Frontal cortex (tissue), 4 donors: ENCODE results near the gene PRKN. TPM values are rescaled to one million over a fixed set of nuclear protein-coding genes. Genes with fewer than 3 reads are reported as not detected.

Experiments used
- DNase-seq, 2 donors: peaks; one replicate each; pipeline ENCODE4 v3.0.0; 2012; ENCODE audit warnings: low spot score in 2 of 2
- FAIRE-seq: peaks from 2 replicates; lab custom pipeline; 2012; peaks lifted over from hg19 to GRCh38; lab: Jason Lieb, UNC
- total RNA-seq: library from RNA; depleted of rRNA; stranded (reverse); fragments of >200 nt; gene quantifications from one replicate; pipeline ENCODE4 v1.2.3, GENCODE V29; 2014
- donor health status: control.
- donor health status: control.
- donor health status: control.

PRKN gene
- 6.1 TPM for total RNA-seq

DNA sequence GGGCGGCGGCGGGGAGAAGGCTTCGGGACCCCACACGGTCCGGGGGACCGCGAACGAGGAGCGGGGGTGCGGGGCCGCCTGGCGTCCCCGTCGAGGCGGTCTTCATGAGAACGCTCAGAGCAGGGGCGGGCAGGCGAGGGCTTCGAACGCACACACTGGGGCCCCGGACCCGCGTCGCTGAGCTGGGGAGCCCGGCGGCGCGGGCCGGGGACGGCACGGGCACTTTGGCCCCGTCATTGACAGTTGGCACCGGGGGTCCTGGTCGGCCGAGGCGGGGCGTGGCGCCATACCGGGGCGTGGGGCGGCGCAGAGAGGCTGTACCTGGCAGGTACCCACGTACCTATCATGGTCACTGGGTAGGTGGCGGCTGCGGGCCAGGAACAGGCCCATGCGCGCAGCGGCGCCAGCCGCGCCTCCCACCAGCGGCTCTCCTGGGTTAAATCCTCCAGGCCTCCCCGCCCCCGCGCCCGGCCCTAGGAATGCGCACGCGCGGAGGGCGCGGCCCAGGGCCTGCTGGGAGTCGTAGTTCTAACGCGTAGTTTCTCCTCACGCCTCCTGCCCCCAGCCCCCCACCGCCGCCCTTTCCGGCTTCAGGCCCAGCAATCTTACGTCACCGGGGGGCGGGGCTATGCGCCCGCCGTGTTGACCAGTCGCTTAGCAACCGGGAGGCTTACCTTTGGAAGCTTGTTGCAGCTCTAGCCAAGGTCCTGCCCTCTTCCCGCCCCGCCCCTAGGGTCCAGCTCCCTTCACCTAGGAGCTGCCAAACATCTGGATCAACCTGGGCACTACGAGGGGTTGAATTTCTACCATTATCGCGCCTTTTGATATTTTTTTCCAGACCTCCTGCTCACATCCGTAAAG, at the start of gene PRKN, which contains the start of gene PACRG:
PRKN (minus strand) TSS at position 445 of the 861 bp plus-strand sequence.
PACRG (plus strand) TSS at position 653 of the 861 bp plus-strand sequence.
- DNase-seq = peak; percentile 96 to 98
- FAIRE-seq = peak; percentile 74

DNA sequence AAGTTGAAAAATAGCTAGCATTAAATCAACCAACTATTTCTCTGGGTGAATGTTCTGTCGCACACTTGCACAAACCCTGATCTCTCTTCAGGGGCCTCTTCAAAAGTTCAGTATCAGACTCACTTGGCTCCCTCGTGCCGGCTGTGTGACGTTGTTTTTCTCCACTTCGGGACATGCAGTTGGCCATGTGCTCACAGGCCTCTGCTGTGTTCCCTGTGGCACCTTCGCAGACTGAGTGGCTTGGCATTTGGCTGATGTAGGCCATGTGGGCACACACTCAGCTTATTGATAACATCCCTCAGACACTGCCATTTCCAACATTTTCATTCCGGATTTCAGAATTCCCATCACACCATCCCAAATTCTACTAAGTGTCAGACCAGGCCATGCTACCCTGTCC, 49.5 kb upstream of the PRKN start:
- DNase-seq (no peak), FAIRE-seq (no peak)

GRCh38 chr6:162773996-162774395, 46.4 kb upstream of the PRKN start:
- FAIRE-seq = no peak

DNA sequence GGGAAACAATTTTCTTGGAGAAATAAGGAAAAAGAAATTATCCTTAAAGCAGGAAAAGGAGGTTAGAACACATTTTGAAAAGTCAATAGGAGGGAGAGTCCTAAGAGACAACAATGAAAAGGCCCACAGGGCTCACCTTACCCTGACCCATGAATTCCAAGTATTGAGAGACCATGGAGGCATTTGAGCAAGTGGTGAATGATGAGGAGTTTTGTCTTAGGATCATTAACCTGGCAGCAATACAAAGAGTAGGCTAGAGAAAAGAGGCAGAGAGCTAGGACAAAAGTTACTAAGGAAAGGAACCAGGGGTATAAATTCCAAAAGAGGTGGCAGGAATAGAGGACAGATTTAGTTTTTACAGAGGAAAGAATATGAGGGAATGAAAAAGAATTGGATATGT, 44.9 kb upstream of the PRKN start:
- DNase-seq (no peak), FAIRE-seq (no peak)

More at GRCh38 chr6:162773996-162774395, 46.4 kb upstream of the PRKN start:
- no peak for DNase-seq

GRCh38 chr6:162770955-162771354, 43.4 kb upstream of the PRKN start:
- DNase-seq (no peak), FAIRE-seq (peak; percentile 6)

GRCh38 chr6:162770136-162770535, 42.6 kb upstream of the PRKN start:
- DNase-seq (no peak), FAIRE-seq (no peak)

DNA sequence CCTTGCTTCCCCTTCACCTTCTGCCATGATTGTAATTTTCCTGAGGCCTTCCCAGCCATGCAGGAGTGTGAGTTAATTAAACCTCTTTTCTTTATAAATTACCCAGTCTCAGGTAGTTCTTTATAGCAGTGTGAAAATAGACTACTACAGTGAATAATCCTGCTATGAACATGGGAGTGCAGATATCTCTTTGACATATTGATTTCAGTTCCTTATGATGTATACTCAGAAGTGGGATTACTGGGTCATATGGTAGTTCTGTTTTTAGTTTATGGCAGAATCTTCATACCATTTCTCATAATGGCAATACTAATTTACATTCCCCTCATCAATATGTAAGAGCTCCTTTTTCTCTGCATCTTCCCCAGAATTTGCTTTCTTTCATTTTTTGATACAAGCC, 26.2 kb upstream of the PRKN start:
- FAIRE-seq (no peak), DNase-seq (no peak)

DNA sequence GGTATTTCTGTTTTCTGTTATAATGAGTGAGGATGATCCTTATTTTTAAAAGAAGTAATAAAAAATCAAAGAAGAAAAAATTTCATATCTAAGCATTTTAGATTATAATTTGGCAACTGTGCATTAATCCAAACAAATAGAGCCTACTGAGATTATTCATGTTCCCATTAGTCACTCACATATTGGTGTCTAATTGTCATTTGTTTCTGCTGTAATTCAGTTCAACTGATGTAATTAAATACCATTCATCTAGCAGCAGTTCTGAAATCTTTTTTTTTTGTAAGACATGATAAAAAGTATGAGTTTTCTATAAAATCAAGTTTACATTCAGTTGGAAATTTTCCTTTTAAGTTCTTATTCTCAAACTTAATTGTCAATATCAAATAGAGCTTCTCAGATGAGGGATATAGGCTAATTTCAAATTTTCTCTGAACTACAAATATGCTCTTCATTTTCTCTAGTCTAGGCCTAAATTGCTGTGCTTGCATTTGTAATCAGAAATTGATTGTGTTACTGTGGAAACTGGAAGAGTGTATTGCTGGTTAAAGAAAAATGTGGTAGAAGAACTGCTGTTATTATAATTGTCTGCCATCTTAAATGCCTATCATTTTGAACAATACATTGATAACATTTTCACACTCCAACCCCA, 23.8 kb upstream of the PRKN start:
- FAIRE-seq = no peak

GRCh38 chr6:162750776-162751175, 23.2 kb upstream of the PRKN start:
- DNase-seq = no peak
- FAIRE-seq = no peak

More for the DNA sequence above, 23.8 kb upstream of the PRKN start:
- DNase-seq = no peak

GRCh38 chr6:162736961-162737360, 9.4 kb upstream of the PRKN start:
- FAIRE-seq = no peak
- DNase-seq = no peak

DNA sequence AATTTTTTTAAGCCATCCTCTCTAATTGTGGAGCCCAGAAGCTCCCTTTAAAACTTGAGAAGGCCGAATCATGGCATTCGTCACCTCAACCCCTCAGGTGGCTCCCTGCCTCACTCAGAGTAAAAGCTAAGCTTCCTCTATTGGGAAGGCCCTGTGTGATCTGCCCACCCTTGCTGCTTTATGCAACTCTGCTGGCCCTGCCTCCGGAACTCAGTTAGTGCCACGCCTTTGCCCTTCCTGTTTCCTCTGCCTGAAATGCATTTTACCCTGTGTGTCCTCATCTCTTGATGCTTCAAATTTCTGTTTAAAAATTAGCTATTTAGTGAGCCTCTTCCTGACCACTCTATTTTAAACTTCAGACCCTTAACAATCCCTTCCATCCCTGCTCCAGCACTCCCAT, 5.9 kb upstream of the PRKN start:
- FAIRE-seq = no peak
- DNase-seq = no peak

GRCh38 chr6:162730502-162730901, 2.9 kb upstream of the PRKN start:
- FAIRE-seq (no peak), DNase-seq (no peak)

DNA sequence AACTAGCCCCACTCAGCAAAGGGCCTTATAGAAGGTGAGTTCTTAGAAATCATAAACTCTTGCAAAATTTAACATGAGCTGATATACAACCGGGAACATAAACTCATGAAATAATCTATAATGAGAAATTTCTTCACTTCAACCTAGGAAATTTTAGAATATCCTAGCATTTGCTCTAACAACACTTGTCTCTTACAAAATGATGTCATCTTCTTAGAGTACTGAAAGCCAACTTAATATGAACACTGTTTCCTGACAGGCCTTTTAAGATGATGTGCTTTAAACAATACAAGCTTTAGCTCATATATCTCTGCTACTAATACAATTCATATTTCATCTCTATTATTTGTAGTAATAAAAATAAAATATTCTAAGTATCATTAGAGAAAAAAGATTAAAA, 1.1 kb upstream of the PRKN start:
- no peak for DNase-seq
- FAIRE-seq = no peak

GRCh38 chr6:162728197-162728596, 631 bp upstream of the PRKN start:
- FAIRE-seq (no peak), DNase-seq (no peak)

- DNase-seq (peak; percentile 22 to 23), FAIRE-seq (no peak)
Observed at GRCh38 chr6:162726947-162727321, 632 bp downstream of the PRKN start.

GRCh38 chr6:162722633-162723032, 4.9 kb downstream of the PRKN start:
- DNase-seq (no peak), FAIRE-seq (no peak)

DNA sequence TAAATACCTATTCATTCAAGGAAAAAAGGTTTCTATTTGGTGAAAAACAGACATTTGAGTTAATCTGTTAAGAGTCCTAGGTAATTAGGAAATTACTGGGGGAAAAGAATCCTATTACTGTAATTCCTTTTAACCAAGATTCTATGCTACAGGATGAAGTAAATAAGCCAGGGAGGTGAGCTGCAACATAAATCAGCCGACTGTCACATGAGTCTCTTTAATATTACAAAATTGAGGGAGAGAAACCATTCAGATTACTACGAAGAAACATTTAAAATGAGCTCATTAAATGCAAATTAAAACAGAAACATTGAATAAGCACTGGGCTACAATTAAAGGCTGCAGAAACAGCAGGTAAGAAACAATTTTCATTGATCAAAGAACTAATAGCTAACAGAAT, 5.3 kb downstream of the PRKN start:
- DNase-seq (no peak), FAIRE-seq (no peak)

- DNase-seq = no peak
- FAIRE-seq = no peak
Observed at GRCh38 chr6:162721404-162721687, 6.2 kb downstream of the PRKN start.

GRCh38 chr6:162719528-162719927, 8.0 kb downstream of the PRKN start:
- FAIRE-seq (no peak), DNase-seq (no peak)

- DNase-seq (no peak), FAIRE-seq (no peak)
Observed at GRCh38 chr6:162715601-162716000, 12.0 kb downstream of the PRKN start.

GRCh38 chr6:162713974-162714780, 13.4 kb downstream of the PRKN start:
- DNase-seq (no peak), FAIRE-seq (no peak)
